WTC11 (cell line): ENCODE results near the gene RNF224. TPM values are rescaled to one million over a fixed set of nuclear protein-coding genes. Genes with fewer than 3 reads are reported as not detected.

Source experiments
- ATAC-seq: fragments of 200-7000 bp; cut with Tn5 transposase; 2 replicates; pipeline ENCODE4 v1.10.0; 2021; ENCODE audit warnings: mild to moderate bottlenecking, moderate library complexity
- CTCF ChIA-PET: fragments of 300-600 bp; sonication (Branson Sonifier 250); formaldehyde crosslinking; loops from one replicate; lab custom pipeline; 2021; ENCODE audit warnings: antibody characterized with exemption; lab: Charles Lee
- POLR2A ChIA-PET: fragments of 350-600 bp; sonication (Branson Sonifier 250); formaldehyde crosslinking; loops from one replicate; lab custom pipeline; 2021; ENCODE audit warnings: antibody characterized with exemption; lab: Charles Lee
- DNase-seq: peaks from one replicate; pipeline ENCODE4 v3.0.0; 2021; ENCODE audit warnings: low spot score
- H3K27ac Mint-ChIP-seq: 2 replicates; pipeline ENCODE4 v1.8.0; 2021; ENCODE audit warnings: mixed read lengths
- H3K27me3 Mint-ChIP-seq: 2 replicates; pipeline ENCODE4 v1.8.0; 2021; ENCODE audit warnings: low read depth, mild to moderate bottlenecking, moderate library complexity, mixed read lengths
- H3K36me3 Mint-ChIP-seq: 2 replicates; pipeline ENCODE4 v1.8.0; 2021; ENCODE audit warnings: mixed read lengths
- H3K4me1 Mint-ChIP-seq: 2 replicates; pipeline ENCODE4 v1.8.0; 2022; ENCODE audit warnings: mixed read lengths
- H3K4me3 Mint-ChIP-seq: 2 replicates; pipeline ENCODE4 v1.8.0; 2021; ENCODE audit warnings: mild to moderate bottlenecking, moderate library complexity, mixed read lengths
- H3K9me3 Mint-ChIP-seq: 2 replicates; pipeline ENCODE4 v1.8.0; 2021; ENCODE audit warnings: mixed read lengths
- CREB1 ChIP-seq: sonication (generic); formaldehyde crosslinking; IDR thresholded peaks from 2 replicates; pipeline ENCODE4 v1.8.0; 2023; ENCODE audit warnings: mild to moderate bottlenecking, missing genetic modification reagents
- GRHL2 ChIP-seq: fragments of 250-450 bp; sonication (Bioruptor Pico); IDR thresholded peaks from 2 replicates; pipeline ENCODE4 v1.8.0; 2022; ENCODE audit warnings: mild to moderate bottlenecking, moderate library complexity; ENCODE audit not compliant: insufficient replicate concordance, severe bottlenecking
- HMGA2 ChIP-seq: fragments of 250-450 bp; sonication (Bioruptor Pico); IDR thresholded peaks from 2 replicates; pipeline ENCODE4 v1.4.0; 2021; ENCODE audit warnings: mild to moderate bottlenecking, moderate library complexity
- JAZF1 ChIP-seq: fragments of 250-450 bp; sonication (Bioruptor Pico); IDR thresholded peaks from 2 replicates; pipeline ENCODE4 v1.9.0; 2021; ENCODE audit warnings: moderate library complexity, mild to moderate bottlenecking, inconsistent platforms
- NR2C2 ChIP-seq: sonication (generic); formaldehyde crosslinking; IDR thresholded peaks from 2 replicates; pipeline ENCODE4 v1.8.0; 2022; ENCODE audit warnings: mild to moderate bottlenecking, missing genetic modification reagents
- SP1 ChIP-seq: sonication (generic); formaldehyde crosslinking; conservative IDR thresholded peaks from 2 replicates; pipeline ENCODE4 v1.8.1; 2022; ENCODE audit warnings: missing genetic modification reagents
- STAT6 ChIP-seq: sonication (generic); formaldehyde crosslinking; conservative IDR thresholded peaks from 2 replicates; pipeline ENCODE4 v1.8.1; 2023; ENCODE audit warnings: mild to moderate bottlenecking, low read depth, missing genetic modification reagents, moderate library complexity
- ZNF138 ChIP-seq: sonication (generic); formaldehyde crosslinking; conservative IDR thresholded peaks from 2 replicates; pipeline ENCODE4 v1.8.1; 2022; ENCODE audit warnings: mild to moderate bottlenecking, moderate library complexity, missing genetic modification reagents
- total RNA-seq: library from RNA; stranded (reverse); gene quantifications from 3 replicates; pipeline ENCODE4 v1.2.3, GENCODE V29; 2021
- TF ChIP-seq, protein P1 (sequence below): sonication (generic); formaldehyde crosslinking; IDR thresholded peaks from 2 replicates; pipeline ENCODE4 v1.8.1; 2023; ENCODE audit warnings: mild to moderate bottlenecking, missing genetic modification reagents
- TF ChIP-seq, protein P2 (sequence below): sonication (generic); formaldehyde crosslinking; IDR thresholded peaks from 2 replicates; pipeline ENCODE4 v1.8.1; 2023; ENCODE audit warnings: mild to moderate bottlenecking, moderate library complexity, missing genetic modification reagents
- TF ChIP-seq, protein P3 (sequence below): fragments of 250-450 bp; sonication (Bioruptor Pico); IDR thresholded peaks from 2 replicates; pipeline ENCODE4 v1.9.0; 2021; ENCODE audit warnings: mild to moderate bottlenecking
- TF ChIP-seq, protein P4 (sequence below): fragments of 250-450 bp; sonication (Bioruptor Pico); IDR thresholded peaks from 2 replicates; pipeline ENCODE4 v1.9.0; 2021; ENCODE audit warnings: mild to moderate bottlenecking

The RNF224 gene
- total RNA-seq, 1 experiment from 2014 or later = 0.59 TPM

- H3K4me3 Mint-ChIP-seq = no peak overlapping the region
- DNase-seq = no peak
- no peaks in the 10 kb centered on the region for H3K27me3 Mint-ChIP-seq
- POLR2A ChIA-PET = no interaction called here
- no peak for ATAC-seq
- no peak for TF ChIP-seq CREB1 (CRISPR knock-in tag)
- TF ChIP-seq SP1 = no peak
- no peak for TF ChIP-seq GRHL2 (CRISPR knock-in tag)
- TF ChIP-seq, protein P1, sequence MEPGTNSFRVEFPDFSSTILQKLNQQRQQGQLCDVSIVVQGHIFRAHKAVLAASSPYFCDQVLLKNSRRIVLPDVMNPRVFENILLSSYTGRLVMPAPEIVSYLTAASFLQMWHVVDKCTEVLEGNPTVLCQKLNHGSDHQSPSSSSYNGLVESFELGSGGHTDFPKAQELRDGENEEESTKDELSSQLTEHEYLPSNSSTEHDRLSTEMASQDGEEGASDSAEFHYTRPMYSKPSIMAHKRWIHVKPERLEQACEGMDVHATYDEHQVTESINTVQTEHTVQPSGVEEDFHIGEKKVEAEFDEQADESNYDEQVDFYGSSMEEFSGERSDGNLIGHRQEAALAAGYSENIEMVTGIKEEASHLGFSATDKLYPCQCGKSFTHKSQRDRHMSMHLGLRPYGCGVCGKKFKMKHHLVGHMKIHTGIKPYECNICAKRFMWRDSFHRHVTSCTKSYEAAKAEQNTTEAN (CRISPR knock-in tag) = no peak
- no peak for TF ChIP-seq ZNF138 (CRISPR knock-in tag)
- no peak for TF ChIP-seq JAZF1 (CRISPR knock-in tag)
- no peak for TF ChIP-seq NR2C2 (CRISPR knock-in tag)
- no peak overlapping the region for H3K27ac Mint-ChIP-seq
- no peaks in the 10 kb centered on the region; the same call in 1 of the 2 replicates for H3K36me3 Mint-ChIP-seq
- peaks cover 17% of the 10 kb centered on the region for H3K4me1 Mint-ChIP-seq
- no peaks in the 10 kb centered on the region for H3K9me3 Mint-ChIP-seq
- CTCF ChIA-PET = interaction anchor here (1.2 to 1.3 kb wide), 3 partner anchors 43 to 164 kb away, joined by 3 to 4 read pairs (median 3); no protein-coding TSS in a partner anchor
Measured at GRCh38 chr9:137193771-137194170, 33.5 kb upstream of the RNF224 start.

- ChIA-PET POLR2A (interaction anchor here (1.0 kb wide), 1 partner anchor 9 kb away, joined by 3 read pairs; no protein-coding TSS in a partner anchor), CTCF (interaction anchor here (1.2 to 2.1 kb wide), 5 partner anchors 19 to 165 kb away, joined by 3 to 16 read pairs (median 4); no protein-coding TSS in a partner anchor)
- no peaks in the 10 kb centered on the region; the same call in 1 of the 2 replicates for H3K36me3 Mint-ChIP-seq
- ATAC-seq (no peak), DNase-seq (no peak)
- H3K4me1 Mint-ChIP-seq = peaks cover 15% of the 10 kb centered on the region
- H3K9me3 Mint-ChIP-seq = no peaks in the 10 kb centered on the region
- TF ChIP-seq STAT6 (CRISPR knock-in tag) = no peak
- TF ChIP-seq, protein P2, sequence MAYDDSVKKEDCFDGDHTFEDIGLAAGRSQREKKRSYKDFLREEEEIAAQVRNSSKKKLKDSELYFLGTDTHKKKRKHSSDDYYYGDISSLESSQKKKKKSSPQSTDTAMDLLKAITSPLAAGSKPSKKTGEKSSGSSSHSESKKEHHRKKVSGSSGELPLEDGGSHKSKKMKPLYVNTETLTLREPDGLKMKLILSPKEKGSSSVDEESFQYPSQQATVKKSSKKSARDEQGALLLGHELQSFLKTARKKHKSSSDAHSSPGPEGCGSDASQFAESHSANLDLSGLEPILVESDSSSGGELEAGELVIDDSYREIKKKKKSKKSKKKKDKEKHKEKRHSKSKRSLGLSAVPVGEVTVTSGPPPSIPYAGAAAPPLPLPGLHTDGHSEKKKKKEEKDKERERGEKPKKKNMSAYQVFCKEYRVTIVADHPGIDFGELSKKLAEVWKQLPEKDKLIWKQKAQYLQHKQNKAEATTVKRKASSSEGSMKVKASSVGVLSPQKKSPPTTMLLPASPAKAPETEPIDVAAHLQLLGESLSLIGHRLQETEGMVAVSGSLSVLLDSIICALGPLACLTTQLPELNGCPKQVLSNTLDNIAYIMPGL (CRISPR knock-in tag) = 0 out of 2 replicates have a peak, but pooled peaks have one; percentile 15
- TF ChIP-seq, protein P3, sequence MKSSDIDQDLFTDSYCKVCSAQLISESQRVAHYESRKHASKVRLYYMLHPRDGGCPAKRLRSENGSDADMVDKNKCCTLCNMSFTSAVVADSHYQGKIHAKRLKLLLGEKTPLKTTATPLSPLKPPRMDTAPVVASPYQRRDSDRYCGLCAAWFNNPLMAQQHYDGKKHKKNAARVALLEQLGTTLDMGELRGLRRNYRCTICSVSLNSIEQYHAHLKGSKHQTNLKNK (CRISPR knock-in tag) = no peak
- TF ChIP-seq, protein P4, sequence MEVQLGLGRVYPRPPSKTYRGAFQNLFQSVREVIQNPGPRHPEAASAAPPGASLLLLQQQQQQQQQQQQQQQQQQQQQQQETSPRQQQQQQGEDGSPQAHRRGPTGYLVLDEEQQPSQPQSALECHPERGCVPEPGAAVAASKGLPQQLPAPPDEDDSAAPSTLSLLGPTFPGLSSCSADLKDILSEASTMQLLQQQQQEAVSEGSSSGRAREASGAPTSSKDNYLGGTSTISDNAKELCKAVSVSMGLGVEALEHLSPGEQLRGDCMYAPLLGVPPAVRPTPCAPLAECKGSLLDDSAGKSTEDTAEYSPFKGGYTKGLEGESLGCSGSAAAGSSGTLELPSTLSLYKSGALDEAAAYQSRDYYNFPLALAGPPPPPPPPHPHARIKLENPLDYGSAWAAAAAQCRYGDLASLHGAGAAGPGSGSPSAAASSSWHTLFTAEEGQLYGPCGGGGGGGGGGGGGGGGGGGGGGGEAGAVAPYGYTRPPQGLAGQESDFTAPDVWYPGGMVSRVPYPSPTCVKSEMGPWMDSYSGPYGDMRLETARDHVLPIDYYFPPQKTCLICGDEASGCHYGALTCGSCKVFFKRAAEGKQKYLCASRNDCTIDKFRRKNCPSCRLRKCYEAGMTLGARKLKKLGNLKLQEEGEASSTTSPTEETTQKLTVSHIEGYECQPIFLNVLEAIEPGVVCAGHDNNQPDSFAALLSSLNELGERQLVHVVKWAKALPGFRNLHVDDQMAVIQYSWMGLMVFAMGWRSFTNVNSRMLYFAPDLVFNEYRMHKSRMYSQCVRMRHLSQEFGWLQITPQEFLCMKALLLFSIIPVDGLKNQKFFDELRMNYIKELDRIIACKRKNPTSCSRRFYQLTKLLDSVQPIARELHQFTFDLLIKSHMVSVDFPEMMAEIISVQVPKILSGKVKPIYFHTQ (CRISPR knock-in tag) = no peak
- no peak for TF ChIP-seq HMGA2
- TF ChIP-seq, all 79 proteins: peak for 1
- Mint-ChIP-seq H3K27ac (no peak overlapping the region), H3K27me3 (no peaks in the 10 kb centered on the region), H3K4me3 (no peak overlapping the region)
Measured at GRCh38 chr9:137194388-137194787, 32.9 kb upstream of the RNF224 start.
